HG02763 (cell line): ENCODE measurements around the gene CDH26.

Experiments used
- ATAC-seq: cut with Tn5 transposase; IDR thresholded peaks from one replicate; pipeline ENCODE4 v1.9.1; 2021; ENCODE audit warnings: mild to moderate bottlenecking, moderate library complexity; ENCODE audit not compliant: unreplicated experiment

CDH26 gene

DNA sequence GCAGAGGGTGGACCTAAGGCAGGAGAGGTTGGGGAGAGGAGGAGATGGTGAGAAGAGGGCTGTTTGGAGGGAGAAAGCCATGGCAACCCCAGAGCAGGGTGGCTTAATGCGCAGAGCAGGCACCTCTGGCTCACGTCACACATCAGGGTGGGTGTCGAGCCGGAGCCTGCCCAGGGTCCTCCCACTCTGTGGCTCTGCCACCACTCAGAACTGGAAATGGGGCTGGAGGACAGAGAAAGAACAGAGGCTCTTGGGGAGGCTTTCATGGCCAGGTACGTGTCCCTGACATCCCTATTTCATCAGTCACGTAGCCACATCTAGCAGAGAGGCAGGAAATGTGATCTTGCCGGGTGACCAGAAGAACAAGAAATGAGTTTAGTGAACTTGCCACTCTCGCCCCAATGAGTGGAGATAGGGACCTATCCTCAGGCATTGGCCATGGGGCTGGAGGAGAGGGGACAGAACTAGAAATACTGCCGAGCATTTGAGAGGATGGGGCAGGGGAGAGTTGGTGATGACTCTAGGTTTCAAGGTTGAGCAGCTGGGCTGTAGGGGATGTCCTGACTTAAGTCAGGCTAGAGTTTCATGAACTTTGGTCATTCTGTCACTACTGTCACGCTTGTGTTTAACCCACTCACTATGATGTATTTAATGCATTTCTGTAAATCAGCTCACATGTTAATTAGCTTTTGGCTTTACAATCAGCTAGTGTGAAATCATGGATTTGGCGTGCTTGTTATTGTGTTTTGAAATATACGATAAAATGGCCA, 52.7 kb downstream of the CDH26 start:
- no peak for ATAC-seq

DNA sequence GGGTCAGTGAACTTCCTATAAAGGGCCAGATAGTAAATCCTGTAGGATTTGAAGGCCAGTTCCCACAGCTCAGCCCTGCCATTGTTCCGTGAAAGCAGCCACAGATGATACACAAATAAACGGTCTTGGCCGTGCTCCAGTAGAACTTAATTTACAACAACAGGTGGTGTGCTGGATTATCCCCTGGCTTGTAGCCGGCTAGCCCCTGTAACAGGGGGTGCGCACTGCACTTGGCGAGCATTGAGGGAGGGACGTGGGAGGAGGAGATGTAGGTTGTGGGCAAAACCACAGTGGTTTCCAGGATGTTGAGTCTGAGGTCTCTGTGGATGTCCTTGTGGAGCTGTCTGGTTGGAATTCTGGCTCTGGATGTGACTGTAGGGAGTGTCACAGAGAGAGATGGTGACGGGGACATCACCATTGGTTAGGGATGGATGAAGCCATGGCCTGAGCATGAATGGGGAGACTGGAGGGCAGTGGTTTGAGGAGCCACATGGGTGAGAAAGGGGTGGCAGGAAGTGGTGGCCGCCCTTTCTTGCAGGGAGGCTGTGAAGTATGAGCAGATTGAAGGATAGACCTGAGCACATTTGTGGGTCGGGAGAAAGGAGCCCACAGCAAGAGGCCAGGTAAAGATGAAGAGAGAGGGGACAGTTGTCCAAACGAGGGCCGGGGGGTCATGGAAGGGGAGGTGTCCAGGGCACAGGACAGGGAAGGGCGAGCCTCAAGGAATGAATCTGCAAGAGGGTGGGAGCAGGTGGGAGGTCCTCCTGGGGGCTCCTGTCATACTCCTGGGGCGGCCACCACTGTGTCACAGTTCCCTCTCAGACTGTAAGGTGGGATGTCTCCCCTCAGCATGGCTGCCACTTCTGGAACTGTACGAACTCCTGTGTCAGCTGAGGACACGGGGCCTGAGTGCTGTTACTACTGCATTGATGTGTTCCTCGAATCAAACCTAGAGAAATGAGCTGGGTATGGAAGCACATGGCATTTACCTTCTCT, 53.6 kb downstream of the CDH26 start:
- no peak for ATAC-seq

DNA sequence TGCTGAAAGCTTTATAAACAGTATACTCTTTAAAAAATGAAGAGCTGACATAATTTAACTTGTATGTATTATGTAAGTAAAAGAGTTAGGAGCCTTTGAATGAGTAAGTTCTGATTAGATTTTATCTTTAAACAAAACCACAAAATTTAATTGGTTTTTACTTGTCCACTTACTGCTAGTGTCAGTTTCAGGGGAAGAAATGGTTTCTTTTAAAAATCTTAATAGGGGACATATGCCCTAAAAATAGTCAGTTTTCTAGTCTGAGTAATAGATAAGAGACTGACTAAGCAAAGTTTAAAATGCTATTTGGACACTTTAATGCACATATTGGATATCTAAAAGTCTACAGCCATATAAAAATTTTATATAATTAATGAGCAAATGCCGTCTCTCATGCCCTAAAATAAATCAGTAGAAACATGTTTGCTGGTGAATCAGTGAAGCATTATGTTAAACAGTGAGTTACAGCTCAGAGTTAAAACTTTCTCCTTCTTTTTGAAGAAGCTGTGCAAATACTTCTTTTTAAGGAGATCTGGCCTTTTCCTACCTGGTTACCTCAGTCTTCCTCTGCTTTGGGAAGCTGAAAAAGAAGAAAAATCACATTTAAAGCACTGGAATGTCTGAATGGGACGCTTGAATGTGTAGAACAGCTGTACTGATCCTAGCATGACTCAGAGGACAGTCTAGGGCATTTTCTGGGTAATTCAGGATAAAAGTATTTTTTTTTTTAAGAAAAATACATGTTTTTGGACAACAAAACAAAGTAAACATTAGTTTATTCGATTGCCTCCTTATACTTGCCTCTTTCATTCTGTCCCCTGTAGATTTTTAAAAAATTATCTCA, 55.3 kb downstream of the CDH26 start:
- no peak for ATAC-seq

DNA sequence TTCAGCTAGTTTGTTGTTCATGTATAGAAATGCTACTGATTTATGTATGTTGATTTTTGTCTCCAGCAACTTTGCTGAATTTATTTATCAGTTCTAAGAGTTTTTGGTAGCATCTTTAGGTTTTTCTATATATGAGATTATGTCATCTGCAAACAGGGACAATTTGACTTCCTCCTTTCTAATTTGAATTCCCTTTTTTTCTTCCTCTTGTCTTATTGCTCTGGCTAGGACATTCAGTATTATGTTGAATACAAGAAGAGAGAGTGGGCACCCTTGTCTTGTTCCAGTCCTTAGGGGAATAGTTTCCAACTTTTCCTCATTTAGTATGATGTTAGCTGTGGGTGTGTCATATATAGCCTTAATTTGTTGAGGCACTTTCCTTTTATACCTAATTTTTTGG, 58.2 kb downstream of the CDH26 start:
- ATAC-seq, result no peak

DNA sequence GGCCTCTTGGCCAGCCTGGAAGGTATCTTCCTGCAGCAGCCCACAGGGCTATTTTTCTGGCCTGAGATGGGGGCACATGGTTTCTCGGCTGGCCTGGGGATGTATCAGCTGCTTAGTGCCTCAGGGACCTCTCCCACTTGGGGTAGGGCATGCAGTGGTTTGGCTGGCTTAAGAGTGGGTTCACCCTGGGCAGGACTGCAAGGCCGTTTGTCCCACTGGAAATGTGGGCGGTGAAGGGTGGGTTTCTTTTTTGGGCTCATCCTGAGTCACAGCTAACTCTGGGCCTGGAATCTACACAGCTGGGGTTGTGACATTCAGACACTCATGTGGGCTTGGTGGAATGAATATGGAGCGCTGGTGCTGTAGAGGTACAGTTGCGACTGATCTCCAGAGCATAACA, 62.0 kb downstream of the CDH26 start:
- no peak for ATAC-seq

DNA sequence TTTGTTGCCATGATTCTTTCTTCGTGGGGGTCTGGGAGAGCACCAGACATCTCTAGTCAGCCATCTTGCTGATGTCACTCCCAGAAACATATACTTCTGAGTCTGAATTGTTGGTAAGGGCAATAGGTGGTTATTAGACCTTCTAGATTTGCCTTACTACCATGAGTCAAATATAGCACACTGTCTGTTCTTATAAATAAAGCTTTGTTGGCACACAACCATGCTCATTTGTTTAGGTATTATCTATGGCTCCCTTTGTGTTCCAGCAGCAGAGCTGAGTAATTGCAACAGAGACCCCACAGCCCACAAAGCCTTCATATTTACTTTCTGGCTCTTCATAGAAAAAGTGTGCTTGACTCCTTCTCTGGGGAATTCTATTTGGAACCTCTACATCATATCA, 62.9 kb downstream of the CDH26 start:
- no peak for ATAC-seq

DNA sequence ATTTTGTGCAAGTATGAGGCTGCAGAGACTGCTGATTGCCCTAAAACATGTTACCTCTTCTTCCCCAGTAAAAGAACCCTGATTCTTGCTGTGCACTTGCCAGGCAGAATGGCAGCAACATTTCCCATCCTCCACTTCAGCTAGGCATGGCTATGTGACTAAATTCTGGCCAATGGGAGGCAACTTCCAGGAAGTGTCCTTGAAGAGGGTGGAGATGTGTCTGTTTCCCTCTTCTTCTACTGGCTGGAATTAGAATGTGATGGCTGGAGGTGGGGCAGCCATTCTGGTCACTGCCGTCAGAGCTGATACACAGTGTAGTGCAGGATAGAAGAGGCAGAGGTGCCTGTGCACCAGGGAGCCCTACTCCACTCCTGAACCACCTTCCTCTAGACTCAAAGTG, 64.6 kb downstream of the CDH26 start:
- no peak for ATAC-seq

DNA sequence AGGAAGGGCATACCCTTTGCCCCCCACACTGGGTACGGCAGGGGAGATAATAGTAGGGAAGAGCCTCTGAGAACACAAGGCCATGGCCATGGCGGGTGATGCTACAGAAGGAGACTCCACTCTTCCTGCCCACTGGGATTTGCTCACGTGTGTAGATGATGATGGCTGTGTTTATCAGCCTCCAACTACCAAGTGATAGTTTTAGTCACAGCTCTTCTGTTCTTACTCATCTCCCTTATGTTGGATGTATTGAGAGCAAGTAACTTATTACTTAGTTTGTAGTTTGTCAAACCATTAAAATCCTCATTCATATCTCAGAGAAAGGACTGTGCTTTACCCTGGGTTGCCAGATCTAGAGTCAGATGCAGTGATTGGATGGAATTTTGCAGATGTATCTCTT, 66.0 kb downstream of the CDH26 start:
- no peak for ATAC-seq

DNA sequence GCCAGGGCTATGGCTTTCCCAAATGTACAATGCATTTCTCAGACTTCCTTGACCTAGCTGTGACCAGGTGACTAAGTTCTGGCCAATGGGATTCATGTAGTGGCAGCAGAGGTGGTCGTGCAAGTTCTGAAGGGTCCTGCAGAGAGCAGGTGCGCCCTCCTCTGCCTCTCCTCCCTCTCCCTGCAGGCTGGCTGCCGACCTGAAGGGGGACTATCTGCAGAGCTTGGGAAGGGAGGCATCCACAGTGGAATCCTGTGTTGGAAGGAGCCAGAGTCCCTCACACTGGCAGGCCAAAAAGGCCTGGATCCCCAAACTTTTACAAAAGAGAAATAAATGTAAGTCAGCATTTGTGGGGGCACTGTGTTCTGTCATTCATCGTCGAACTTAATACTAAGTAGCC, 66.6 kb downstream of the CDH26 start:
- no peak for ATAC-seq

DNA sequence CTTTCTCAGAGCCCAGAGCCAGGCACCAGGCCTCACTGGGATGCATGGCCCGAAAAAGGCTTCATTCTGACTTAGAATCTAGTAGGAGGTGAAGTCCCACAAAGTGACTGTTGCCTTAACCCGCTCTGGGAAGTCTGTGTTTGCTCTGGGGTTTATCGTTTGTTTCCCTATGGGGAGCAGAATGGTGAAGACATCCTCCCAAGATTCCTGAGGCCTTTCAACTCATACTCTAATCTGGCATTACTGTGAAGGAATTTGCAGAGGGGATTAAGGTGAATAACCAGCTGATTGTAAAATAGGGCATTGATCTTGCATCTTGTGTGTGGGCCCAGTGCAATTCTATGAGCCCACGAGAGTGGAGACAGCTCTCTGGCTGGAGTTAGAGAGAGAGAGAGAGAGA, 67.8 kb downstream of the CDH26 start:
- no peak for ATAC-seq

DNA sequence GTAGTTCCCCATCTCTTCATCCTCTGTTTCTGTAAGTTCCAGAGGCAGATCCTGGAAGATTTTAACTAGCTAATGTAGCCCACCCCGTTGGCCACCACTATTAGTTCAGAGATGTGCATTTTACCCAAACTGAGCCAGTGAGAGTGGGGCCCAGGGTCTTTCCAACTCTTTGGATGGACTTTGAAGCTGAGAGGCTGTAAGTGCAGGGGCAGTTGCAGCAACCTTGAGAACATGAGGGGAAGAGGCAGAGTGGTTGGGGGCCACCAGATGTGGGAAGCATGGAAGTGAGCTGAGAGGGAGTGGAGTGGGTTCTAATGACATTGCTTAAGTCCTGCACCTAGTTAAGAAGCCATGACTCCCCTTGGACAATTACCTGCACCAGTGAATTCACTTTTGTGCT, 72.2 kb downstream of the CDH26 start:
- ATAC-seq, result no peak

DNA sequence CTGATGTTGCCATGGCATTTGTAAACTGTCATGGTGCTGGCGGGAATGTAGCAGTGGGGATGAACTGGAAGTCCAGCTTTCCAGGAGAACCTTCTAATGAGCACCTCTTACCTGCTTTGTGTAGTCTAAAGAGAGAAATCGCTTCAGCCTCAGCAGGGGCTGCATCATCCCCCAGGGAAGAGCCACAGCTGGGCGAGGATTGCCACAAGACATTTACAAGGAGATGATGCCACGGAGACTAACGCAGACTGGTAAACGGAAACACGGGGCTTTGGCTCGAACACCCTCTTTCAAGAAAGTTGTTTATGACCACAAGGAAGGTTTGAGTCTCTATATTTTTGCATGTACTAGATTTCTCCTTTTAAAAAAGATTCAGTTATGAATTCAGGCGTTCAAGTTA, 72.9 kb downstream of the CDH26 start:
- no peak for ATAC-seq

DNA sequence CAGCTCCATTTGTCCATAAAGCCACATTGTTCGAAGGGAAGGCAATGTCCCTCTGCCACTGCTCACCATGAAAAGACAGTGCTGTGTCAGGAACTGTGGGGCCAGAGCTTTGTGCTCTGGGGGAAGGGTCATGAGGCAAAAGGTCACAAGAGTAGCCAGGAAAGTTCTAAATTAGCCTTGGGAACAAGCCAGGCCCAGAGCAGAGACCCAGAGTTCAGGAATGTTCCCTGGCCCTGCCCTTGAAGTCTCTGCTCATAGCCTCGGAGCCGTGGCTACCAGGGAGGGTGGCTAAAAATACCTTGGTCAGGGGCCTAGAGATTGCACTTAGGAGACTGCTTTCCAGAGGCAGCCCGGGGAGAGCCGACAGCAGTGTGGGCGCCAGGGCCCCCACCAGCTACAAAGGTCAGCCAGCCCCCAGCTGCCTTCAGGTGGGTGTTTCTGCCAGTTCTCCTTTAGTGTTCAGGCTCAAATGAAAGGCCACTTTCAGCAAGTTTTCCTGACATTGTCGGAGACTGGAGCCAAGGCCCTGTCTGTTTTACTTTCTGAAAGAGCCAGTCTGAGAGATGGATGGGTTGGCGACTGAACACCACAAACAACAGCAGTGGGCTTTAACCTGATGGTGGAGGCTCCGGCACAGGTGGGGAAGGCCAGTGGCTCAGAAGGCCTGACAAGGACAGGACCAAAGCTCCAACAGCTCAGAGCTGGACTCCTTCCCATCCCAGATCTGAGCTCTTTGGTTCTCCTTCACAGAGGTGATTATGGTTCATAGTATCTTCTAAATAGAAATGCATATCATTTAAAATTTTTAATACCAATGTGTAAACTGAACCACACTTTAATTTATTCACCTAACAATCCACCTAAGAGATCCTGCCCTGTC, 76.2 kb downstream of the CDH26 start:
- no peak for ATAC-seq

DNA sequence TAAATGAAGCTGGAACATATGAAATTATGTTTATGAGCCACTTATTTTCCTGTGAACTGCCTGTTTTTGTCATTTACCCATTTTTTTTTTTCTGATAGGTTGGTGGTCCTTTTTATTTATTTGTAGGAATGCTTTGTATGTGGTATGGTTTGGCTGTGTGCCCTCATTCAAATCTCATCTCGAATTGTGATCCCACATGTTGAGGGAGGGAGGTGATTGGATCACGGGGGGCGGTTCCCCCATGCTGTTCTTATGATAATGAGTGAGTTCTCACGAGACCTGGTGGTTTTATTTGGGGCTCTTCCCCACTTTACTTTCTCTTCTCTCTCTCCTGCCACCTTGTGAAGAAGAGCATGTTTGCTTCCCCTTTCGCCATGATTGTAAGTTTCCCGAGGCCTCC, 77.3 kb downstream of the CDH26 start:
- no peak for ATAC-seq

DNA sequence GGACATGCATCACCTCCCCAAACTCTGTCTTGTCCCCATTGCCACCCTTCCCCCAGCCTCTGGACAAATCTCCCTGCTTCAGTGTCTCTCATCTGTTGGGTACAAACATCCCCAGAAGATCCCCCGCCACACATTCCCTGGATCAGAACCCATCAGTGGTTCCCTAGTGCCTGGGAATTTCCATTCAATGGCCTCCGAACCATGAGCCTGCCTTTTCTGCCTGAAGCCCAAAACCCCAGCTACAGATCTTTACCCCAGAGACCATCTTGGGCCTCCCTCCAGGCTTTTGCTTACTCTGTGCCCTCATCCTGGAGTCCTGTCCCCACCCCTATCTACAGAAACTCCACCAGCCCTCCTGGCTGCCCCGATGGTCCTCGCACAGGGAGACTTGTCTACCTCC, 78.1 kb downstream of the CDH26 start:
- ATAC-seq, result no peak

DNA sequence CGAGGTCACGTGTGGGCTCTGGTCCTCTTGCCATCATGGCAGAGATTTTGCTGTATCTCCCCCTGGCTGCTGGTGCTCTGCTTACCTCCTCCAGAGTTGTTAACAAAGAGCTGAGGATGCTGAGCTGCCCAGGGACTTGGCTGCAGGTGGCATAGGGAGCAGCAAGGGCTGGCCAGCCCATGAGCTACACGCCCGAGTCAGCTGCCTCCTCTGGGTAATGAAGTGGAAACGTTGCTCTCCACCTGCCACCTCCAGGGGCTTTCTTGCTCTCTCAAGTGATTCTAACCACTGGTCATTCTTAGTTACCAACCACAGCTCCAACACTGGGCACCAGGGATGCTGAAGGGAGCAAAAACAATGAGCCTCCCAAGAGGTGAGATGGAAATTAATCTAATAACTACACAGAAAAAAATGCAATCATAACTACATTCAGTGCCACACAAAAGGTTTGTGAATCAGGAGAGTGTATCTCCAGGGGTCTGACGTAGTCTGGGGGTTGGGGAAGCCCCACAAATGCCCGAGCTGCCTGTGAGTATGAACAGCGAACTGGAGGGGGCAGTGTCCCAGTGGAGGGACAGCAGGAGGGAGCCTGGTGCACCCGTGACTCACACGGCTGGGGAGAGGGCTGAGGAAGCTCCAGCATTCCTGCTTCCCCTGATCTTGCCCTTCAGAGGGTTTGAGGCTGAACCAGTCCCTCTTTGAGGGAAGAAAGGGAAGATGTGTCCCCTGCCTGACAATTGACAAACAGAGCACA, 78.7 kb downstream of the CDH26 start:
- ATAC-seq, result no peak

DNA sequence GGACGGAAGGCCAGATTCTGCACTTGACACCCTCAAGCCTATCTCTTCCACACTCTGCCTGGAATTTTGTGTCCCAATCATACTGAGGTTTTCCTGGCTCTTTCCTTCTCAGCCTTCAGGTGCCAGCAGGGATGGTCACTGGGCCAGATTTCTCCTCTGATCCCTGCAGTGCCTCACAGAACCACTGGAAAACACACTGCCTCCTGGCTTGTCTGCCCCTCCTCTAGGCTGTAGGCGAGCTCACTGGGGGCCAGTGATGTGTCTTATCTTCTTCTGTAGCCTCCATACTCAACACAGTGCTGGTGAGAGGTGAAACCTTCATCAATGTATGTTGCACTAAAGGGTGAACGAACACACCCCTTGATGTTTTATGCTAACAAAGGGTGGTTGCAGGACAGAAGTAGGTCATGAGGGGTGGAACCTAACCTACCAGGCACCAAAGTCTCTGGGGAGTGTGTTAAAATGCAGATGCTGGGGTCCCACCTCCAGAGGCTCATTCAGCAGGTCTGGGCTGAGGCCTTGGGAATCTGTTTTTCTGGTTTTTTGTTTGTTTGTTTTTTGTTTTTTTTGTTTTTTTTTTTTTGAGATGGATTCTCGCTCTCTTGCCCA, 80.3 kb downstream of the CDH26 start:
- no peak for ATAC-seq

DNA sequence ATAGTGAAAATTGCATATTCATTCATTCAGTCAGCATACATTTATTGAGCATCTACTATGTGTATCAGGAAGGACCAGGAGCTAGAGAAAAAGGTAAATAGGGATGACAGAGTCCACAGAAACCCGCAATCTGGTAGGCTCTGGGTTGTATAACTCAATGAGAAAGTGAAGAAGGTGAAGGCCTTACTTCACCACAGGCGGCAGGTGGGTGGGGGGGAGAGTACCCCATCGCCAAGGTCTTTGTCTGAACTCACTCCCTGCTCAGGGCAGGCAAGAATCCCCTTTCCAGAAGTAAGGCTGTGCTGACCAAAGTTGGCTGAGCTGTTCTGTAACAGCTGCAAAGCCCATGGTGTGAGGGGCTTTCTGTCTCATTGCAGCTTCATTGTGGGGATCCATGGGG, 81.3 kb downstream of the CDH26 start:
- no peak for ATAC-seq
